ENCODE data around the gene CDIPT.

CDIPT gene

DNA sequence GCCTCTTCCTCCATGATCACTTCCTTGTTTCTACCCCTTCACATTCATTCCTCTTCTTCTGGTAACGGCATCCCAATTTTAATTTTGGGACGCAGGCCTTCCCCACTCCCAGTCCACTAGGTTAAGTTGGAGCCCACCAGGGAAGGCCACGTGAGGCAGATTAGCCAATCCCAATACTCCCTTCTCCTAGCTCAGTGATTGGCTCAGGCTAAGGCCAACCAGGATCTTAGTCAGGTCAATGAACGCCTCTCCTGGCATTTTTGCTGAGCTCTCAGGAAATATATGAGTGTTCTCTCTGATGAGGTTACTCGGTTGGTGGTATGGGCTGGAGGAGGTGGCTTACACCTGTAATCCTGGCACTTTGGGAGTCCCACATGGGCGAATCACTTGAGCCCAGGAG is 21.0 kb upstream of the CDIPT start:
- Histone ChIP-seq H3K27ac (no peak overlapping the region), H3K9ac (ENCODE audit: insufficient read length) (no peak overlapping the region), H3K9me3 (ENCODE audit: low read depth, low read length) (no peaks in the 10 kb centered on the region), H3K36me3 (ENCODE audit: insufficient read depth, low read length) (no peaks in the 10 kb centered on the region), H3K4me3 (no peak overlapping the region)
- TF ChIP-seq POLR2AphosphoS5 (IDR thresholded peaks at IDR 0.05; ENCODE audit: borderline replicate concordance, low read depth, low read length): no peak
- TF ChIP-seq FOXP2 (optimal IDR thresholded peaks at IDR 0.05; ENCODE audit: control extremely low read depth, extremely low read length, insufficient read depth): no peak
- no peak for TF ChIP-seq EZH2 (IDR thresholded peaks at IDR 0.05)
- DNase-seq (ENCODE audit: low read depth, low spot score): no peak

DNA sequence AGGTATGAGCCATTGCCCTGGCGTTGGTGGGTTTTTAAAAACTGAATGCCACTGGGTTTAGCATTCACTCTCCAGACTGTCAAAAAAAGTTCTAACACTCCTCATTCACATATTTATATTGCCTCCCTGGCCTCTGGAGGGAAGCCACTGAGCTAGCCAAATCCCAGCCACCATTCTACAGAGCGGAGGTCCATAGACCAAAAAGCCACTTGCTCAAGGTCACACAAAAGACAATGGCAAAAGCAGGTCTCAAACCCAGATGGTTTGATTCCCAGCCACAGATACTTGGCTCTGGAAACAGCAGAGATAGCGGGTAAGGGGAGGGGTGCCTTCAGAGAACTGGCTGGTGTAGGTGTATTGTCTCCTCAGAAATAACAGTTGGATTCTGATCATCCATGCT is 18.0 kb upstream of the CDIPT start:
- no peak overlapping the region for H3K9ac ChIP-seq (ENCODE audit: insufficient read length)
- TF ChIP-seq POLR2AphosphoS5 (IDR thresholded peaks at IDR 0.05; ENCODE audit: borderline replicate concordance, low read depth, low read length) (no peak), EZH2 (IDR thresholded peaks at IDR 0.05) (no peak), FOXP2 (optimal IDR thresholded peaks at IDR 0.05; ENCODE audit: control extremely low read depth, extremely low read length, insufficient read depth) (no peak)
- no peak overlapping the region for H3K4me3 ChIP-seq
- no peak for DNase-seq (ENCODE audit: low read depth, low spot score)
- no peaks in the 10 kb centered on the region for H3K36me3 ChIP-seq (ENCODE audit: insufficient read depth, low read length)
- H3K27ac ChIP-seq: no peak overlapping the region
- no peaks in the 10 kb centered on the region for H3K9me3 ChIP-seq (ENCODE audit: low read depth, low read length)

DNA sequence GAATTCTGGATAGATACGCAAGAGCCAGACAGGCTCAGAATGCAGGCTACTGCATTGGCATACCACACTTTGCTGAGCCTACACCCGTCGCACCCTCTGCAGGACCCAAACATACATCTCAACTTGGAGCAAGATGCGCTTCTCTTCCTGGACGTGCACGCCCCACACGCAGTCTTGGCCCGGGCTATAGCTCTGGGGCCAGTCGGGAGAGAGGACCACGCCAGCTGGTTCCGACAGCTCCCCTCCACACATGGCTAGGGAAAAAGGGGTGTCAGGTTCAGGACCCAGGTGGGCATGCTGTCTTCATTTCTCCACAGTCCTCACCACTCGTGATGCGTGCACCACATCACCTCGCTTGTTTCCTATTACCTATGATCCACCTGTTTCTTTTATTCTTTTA is 15.1 kb upstream of the CDIPT start:
- Histone ChIP-seq H3K9me3 (ENCODE audit: low read depth, low read length) (no peaks in the 10 kb centered on the region), H3K4me3 (no peak overlapping the region; the same call in 1 of the 2 replicates), H3K36me3 (ENCODE audit: insufficient read depth, low read length) (no peaks in the 10 kb centered on the region), H3K9ac (ENCODE audit: insufficient read length) (no peak overlapping the region), H3K27ac (no peak overlapping the region)
- TF ChIP-seq FOXP2 (optimal IDR thresholded peaks at IDR 0.05; ENCODE audit: control extremely low read depth, extremely low read length, insufficient read depth): no peak
- no peak for TF ChIP-seq EZH2 (IDR thresholded peaks at IDR 0.05)
- no peak for TF ChIP-seq POLR2AphosphoS5 (IDR thresholded peaks at IDR 0.05; ENCODE audit: borderline replicate concordance, low read depth, low read length)
- DNase-seq (ENCODE audit: low read depth, low spot score): no peak

DNA sequence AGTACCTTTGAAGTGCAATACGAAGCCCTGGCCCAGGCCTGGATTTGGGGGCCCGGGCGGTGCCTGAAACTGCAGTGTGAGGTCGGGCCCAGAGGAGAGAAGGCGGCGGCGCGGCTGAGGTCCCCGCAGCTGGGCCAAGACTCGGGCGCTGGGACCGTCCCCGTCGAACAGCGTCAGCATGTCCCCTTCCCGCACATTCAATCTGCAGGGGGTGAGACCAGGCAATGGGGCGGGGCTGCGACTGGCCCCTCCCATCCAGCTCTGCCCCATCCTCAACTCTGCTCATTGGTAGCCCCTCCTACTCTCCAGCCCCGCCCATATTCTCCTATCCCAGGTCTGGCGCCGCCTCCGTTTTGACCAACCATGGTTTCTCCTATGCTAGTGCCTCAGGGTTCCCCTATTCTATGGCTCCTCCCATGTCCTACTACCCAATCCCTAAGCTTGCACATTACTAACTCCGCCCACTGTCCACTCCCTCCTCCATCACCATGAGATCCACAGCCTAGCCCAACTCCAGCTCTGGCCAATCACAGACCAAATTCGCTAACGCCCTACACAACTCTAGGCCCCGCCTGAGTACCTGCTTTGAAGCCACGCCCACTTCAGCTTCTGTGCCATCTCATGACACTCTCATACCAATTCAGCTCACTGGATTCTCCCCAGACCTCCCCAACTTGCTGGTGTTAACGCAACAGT is 14.4 kb upstream of the CDIPT start:
- H3K4me3 ChIP-seq: peak overlapping the region; percentile 62
- H3K27ac ChIP-seq: no peak overlapping the region
- DNase-seq (ENCODE audit: low read depth, low spot score): peak; percentile 51
- H3K9me3 ChIP-seq (ENCODE audit: low read depth, low read length): no peaks in the 10 kb centered on the region
- no peak overlapping the region for H3K9ac ChIP-seq (ENCODE audit: insufficient read length)
- no peaks in the 10 kb centered on the region for H3K36me3 ChIP-seq (ENCODE audit: insufficient read depth, low read length)
- no peak for TF ChIP-seq FOXP2 (optimal IDR thresholded peaks at IDR 0.05; ENCODE audit: control extremely low read depth, extremely low read length, insufficient read depth)
- TF ChIP-seq EZH2 (IDR thresholded peaks at IDR 0.05): no peak
- TF ChIP-seq POLR2AphosphoS5 (IDR thresholded peaks at IDR 0.05; ENCODE audit: borderline replicate concordance, low read depth, low read length): no peak

DNA sequence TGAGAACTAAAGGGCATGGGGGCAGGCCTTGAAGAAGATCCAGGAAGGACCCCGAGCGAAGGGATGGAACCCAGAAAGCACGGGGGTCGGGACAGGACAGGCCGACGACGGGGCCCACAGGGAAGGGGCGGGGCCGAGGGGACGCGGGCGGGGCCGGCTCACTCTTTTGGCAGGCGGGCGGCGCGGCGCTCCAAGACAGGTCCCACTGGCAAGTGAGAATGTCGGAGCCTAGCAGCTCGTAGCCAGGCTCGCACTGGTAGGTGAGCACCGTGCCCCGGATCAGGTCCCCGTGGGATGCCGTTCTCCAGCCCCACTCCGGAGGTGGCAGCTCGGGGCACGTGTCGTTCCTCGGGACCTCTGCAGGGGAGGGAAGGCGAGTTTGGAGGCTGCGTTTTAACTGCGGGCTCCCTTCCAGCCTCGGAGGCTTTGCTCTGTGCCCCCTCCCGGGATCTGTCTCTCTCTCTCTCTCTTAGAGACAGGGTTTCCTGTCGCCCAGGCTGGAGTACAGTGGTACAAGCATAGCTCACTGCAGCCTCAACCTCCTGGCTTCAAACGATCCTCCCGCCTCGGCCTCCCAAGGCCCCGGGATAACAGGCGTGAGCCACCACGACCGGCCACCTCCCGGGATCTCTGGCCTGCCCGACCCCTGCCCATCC is 13.7 kb upstream of the CDIPT start:
- H3K9ac ChIP-seq (ENCODE audit: insufficient read length): no peak overlapping the region

DNA sequence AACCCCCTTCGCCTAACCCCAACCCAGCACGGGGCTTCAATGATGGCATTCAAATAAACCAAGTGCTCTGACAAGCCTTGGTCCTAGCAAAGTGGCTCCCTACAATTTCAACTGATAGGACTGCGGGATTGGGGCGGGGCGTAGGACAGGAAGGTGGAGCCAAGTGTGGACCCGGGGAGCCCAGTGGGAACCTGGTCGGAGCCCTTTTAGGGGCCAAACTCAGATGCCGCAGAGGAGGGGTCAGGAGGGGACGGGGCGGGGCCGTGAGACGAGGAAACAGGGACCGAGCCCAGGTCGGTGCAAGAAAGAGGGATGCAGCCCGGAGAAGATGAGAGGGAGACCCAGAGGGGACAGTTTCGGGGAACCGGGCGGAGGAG is 13.2 kb upstream of the CDIPT start:
- H3K36me3 ChIP-seq (ENCODE audit: insufficient read depth, low read length): no peaks in the 10 kb centered on the region
- H3K9ac ChIP-seq (ENCODE audit: insufficient read length): no peak overlapping the region
- H3K27ac ChIP-seq: no peak overlapping the region
- H3K9me3 ChIP-seq (ENCODE audit: low read depth, low read length): no peaks in the 10 kb centered on the region
- no peak overlapping the region for H3K4me3 ChIP-seq
- TF ChIP-seq FOXP2 (optimal IDR thresholded peaks at IDR 0.05; ENCODE audit: control extremely low read depth, extremely low read length, insufficient read depth) (no peak), EZH2 (IDR thresholded peaks at IDR 0.05) (no peak), POLR2AphosphoS5 (IDR thresholded peaks at IDR 0.05; ENCODE audit: borderline replicate concordance, low read depth, low read length) (no peak)
- no peak for DNase-seq (ENCODE audit: low read depth, low spot score)

More for the DNA sequence above, 13.7 kb upstream of the CDIPT start:
- TF ChIP-seq EZH2 (IDR thresholded peaks at IDR 0.05): no peak
- TF ChIP-seq POLR2AphosphoS5 (IDR thresholded peaks at IDR 0.05; ENCODE audit: borderline replicate concordance, low read depth, low read length): no peak
- no peak for TF ChIP-seq FOXP2 (optimal IDR thresholded peaks at IDR 0.05; ENCODE audit: control extremely low read depth, extremely low read length, insufficient read depth)
- no peaks in the 10 kb centered on the region for H3K36me3 ChIP-seq (ENCODE audit: insufficient read depth, low read length)
- H3K4me3 ChIP-seq: peak overlapping the region; percentile 62
- DNase-seq (ENCODE audit: low read depth, low spot score): no peak
- no peaks in the 10 kb centered on the region for H3K9me3 ChIP-seq (ENCODE audit: low read depth, low read length)
- no peak overlapping the region for H3K27ac ChIP-seq

DNA sequence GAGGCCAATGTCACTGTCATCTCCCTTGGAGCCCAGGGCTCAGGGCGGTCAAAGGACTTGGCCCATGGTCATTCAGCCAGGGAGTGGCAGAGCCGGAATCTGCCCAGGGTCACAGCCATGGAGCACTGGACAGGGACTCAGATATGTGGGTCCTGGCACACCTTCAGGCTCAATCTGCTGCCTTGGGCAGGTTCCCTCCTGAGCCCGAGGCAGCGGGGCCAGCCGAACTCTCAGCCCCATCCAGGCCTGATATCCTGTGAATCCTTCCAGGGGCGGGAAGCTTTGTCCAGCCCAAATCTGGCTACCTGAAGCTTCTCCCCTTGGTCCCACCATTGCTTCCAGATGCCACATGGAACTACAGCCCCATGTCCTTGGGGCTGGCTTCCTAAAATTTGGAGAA is 12.2 kb upstream of the CDIPT start:
- Histone ChIP-seq H3K9me3 (ENCODE audit: low read depth, low read length) (no peaks in the 10 kb centered on the region), H3K9ac (ENCODE audit: insufficient read length) (no peak overlapping the region), H3K4me3 (no peak overlapping the region), H3K36me3 (ENCODE audit: insufficient read depth, low read length) (no peaks in the 10 kb centered on the region), H3K27ac (no peak overlapping the region)
- TF ChIP-seq FOXP2 (optimal IDR thresholded peaks at IDR 0.05; ENCODE audit: control extremely low read depth, extremely low read length, insufficient read depth) (no peak), EZH2 (IDR thresholded peaks at IDR 0.05) (no peak), POLR2AphosphoS5 (IDR thresholded peaks at IDR 0.05; ENCODE audit: borderline replicate concordance, low read depth, low read length) (no peak)
- DNase-seq (ENCODE audit: low read depth, low spot score): no peak

DNA sequence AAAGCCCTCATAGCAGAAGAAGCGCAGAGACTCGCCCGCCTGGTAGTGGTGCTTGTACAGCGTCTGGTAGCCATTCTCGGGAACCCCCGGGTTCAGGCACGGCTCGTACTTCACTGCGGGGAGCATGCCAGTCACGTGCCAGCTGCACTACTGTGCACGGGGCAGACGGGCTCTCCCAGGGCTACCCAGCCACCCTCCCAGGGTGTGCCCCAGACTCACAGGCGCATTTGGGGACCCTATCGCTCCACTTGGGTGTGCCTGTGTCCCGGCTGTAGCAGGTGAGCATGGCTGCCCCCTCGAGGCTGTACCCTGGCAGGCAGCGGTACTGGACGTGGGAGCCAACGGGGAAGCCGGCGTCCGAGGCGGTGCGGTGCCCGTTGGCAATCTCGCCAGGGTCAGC is 10.3 kb upstream of the CDIPT start:
- Histone ChIP-seq H3K9me3 (ENCODE audit: low read depth, low read length) (no peaks in the 10 kb centered on the region), H3K4me3 (no peak overlapping the region), H3K36me3 (ENCODE audit: insufficient read depth, low read length) (no peaks in the 10 kb centered on the region), H3K9ac (ENCODE audit: insufficient read length) (no peak overlapping the region), H3K27ac (no peak overlapping the region)
- DNase-seq (ENCODE audit: low read depth, low spot score): no peak
- TF ChIP-seq POLR2AphosphoS5 (IDR thresholded peaks at IDR 0.05; ENCODE audit: borderline replicate concordance, low read depth, low read length): no peak
- no peak for TF ChIP-seq FOXP2 (optimal IDR thresholded peaks at IDR 0.05; ENCODE audit: control extremely low read depth, extremely low read length, insufficient read depth)

All from SK-N-MC (cell line).